Peyer's patch (tissue), 4 donors: ENCODE results near the gene DUSP19.

Experiments
- CTCF ChIP-seq, 6 experiments: fragments of 450-650 bp in 4 of 6; fragments of 200-600 bp in 2 of 6; sonication (generic) in 1 of 6; IDR thresholded peaks; one replicate each; pipeline ENCODE4 v1.5.1; 2017 to 2019; ENCODE audit warnings: antibody characterized with exemption in 6 of 6, mild to moderate bottlenecking in 3 of 6, moderate library complexity in 1 of 6
- POLR2A ChIP-seq, 2 donors: fragments of 450-650 bp; IDR thresholded peaks; one replicate each; pipeline ENCODE4 v1.5.1; 2017; ENCODE audit warnings: antibody characterized with exemption in 2 of 2, mild to moderate bottlenecking in 2 of 2, moderate library complexity in 2 of 2

GRCh38 chr2:183123117-183123958, 44.8 kb downstream of the DUSP19 start:
- no peak for TF ChIP-seq CTCF (IDR thresholded peaks at IDR 0.05)
- TF ChIP-seq POLR2A (IDR thresholded peaks at IDR 0.05) = no peak
